GM21526 (cell line): Measurements from ENCODE around the gene BAIAP2.
"Not testable (repeated sequence)": the region's sequence is repeated elsewhere in the genome, so short reads cannot be mapped to it uniquely, and the experiment has no call there.

Source experiments
- ATAC-seq: cut with Tn5 transposase; IDR thresholded peaks from one replicate; pipeline ENCODE4 v1.9.1; 2021; ENCODE audit warnings: moderate library complexity; ENCODE audit not compliant: unreplicated experiment, low FRiP score

BAIAP2 gene

GRCh38 chr17:81151278-81151677 lies 116.3 kb downstream of the BAIAP2 start:
- ATAC-seq = no peak

DNA sequence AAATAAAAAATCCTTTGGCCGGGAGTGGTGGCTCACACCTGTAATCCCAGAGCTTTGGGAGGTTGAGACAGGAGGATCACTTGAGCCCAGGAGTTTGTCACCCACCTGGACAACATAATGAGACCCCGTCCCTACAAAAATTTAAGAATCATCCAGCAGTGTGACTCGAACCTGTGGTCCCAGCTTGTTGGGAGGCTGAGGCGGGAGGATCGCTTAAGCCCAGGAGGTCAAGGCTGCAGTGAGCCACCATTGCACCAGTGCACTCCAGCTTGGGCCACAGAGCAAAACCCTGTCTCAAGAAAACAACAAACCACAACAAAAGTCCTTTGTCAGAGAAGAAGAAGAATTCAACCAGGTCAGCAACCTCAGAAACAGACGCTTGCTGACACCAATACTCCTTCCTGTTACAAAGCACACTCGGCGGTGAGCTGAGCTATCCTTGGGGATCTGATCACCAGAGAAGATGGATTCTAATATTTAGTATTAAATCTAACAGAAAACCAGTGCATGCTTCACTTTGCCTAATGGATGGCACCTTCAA lies 117.4 kb downstream of the BAIAP2 start:
- ATAC-seq = no peak

DNA sequence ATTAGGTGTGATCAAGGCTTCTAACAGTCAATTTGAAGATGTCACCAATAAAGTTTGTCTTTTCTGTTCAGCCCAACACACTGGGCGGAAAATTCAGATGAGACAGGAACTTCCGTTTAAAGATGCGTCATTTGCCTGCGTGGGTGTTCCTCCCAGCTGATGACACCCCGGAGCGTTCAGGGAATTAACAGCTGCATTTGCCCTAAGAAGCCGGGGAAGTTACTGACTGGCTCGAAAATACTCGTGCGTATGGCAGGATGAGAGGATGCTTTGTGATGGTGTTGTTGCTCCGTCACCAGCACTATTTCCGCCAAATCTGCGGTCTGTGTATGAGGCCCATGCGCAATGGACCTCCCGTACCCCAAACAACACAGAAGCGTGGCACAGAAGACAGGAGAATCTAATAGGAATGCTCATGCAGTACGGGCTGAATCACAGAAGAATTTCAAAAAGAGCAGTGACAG lies 118.4 kb downstream of the BAIAP2 start:
- ATAC-seq = no peak

GRCh38 chr17:81154016-81154415 lies 119.1 kb downstream of the BAIAP2 start:
- ATAC-seq = not testable (repeated sequence)

GRCh38 chr17:81154961-81155360 lies 120.0 kb downstream of the BAIAP2 start:
- ATAC-seq = no peak

DNA sequence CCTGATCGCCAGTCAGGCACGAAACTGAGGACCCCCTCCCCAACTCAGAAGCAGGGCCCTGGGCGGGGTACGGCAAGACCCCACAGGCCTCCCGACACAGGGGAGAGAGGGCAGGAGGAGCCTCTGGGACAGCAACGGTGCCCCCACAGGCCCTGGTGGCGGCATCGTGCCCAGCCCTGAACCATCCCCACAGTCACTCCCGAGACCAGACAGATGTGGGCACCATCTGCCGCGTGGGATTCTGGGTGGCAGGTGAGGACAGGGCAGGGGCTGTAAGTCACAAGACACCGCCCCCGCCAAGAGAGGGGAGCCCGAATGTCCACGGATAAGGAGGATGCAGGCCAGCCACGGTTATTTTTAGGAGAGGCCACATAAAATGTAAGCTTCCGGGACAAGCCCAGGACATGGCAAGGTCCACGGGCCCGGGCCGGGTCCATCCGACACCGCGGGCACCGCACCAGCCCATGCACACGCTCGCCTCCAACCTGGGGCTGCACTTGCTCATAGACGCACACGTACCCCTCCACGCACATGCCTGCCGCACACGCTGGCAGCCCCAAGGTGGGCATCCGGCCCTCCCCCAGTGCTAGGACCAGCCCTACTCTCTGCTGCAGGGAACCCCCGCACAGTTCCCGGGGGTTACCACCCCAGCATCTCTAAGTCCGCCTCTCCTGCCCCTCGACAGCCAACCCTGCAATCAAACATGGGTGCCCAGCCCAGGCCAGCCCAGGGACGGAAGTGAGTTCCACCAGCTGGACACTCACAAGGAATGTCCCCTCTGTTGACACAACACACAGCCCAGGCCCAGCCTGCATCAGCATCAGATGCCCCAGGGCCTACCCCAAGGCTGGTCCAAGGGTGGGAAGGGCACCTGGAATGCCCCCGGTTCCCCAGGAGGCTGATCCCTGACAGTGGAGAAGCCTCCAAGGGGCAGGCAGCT lies 122.2 kb downstream of the BAIAP2 start:
- ATAC-seq = no peak

GRCh38 chr17:81157848-81158687 lies 123.1 kb downstream of the BAIAP2 start:
- no peak for ATAC-seq

DNA sequence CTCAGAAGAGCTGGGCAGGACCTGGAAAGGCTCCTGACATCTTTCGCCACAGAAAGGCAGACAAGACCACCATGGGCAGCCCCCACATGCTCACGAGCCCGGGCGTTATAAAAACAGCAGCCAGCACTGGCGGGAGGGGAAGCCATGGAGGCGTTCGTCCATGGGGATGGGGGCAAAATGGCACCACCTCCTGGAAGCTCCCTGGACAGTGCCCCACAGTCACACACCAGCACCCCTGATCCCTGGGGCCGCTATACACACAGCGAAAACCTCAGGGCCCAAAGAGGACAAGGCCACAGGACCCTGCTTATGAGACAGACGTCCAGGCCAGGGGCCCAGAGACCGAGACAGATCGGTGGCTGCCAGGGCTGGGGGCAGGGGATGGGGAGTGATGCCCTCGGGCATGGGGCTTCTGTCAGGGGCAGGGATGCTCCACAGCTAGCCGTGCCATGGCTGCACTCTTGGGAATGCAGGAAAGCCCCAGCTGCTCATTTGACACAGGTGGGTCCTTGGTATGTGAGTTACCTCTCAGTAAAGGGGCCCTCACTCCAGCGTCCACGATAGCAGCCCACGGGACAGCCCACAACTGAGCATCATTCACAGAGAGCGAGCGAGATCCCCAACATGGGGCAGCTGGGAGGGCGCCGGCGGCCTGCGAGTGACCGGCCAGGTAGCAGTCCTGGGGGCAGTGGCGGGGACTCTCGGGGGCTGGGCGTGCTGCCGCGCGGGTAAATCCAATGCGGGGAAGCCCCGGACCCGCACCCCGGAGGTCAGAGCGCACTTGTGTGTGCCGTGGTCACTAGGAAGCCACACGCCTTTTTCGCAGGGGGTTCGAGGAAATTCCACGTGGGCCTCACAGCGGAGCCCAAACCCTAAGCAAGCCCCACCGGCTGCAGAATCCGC lies 124.0 kb downstream of the BAIAP2 start:
- no peak for ATAC-seq

DNA sequence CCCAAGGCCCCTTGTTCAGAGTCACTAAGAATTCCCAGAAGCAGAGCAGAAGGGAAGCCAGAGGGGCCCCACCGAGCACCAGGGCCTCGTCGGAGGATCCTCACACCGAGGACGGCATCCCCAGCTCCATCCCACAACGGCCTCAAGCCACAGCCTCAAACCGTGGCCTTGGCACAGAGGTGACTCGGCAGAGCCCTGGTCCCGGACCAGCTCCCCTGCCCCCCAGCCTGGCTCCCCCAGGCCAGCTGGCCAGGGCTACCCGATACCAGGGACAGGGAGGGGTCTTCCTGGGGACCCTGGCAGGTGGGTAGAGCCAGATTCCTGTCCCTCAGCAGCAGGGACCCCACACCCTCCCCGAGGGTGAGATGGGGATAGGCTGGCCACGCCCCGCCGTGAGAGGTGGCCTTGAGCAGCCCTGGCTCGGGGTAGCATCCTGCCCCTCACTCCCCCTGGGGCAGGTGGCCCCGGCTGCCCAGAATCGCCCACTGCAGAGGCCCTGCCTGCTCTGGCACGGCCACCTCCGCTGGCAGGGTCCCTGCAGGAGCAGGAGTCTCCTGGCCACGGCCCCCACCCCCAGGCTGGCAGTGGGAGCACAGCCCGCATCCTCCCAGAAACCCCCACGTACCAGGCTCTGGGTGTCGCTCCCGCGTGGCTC lies 124.8 kb downstream of the BAIAP2 start:
- ATAC-seq = no peak

DNA sequence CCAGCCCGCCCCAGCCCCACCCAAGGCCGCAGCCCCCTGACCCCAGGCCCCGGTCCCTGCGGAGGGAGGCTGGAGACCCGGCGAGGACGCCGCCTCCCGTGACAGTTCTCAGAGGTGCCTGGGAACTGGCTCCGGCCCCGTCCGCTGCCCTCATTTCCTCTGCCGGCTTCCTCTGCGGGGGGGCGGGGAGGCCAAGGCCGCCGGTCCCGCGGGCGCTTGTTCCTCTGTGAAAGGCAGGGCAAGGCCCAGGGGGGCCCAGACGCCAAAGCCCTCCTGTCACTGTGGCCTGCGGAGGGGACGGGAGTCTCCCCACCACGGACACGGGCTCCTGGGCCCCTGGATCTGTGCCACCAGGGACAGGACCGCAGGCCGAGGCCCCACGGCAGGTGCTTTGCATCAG lies 125.4 kb downstream of the BAIAP2 start:
- no peak for ATAC-seq

- no peak for ATAC-seq
These were observed 125.9 kb downstream of the BAIAP2 start for GRCh38 chr17:81160747-81161453.

GRCh38 chr17:81161536-81161935 lies 126.6 kb downstream of the BAIAP2 start:
- ATAC-seq = no peak

GRCh38 chr17:81161972-81162371 lies 127.0 kb downstream of the BAIAP2 start:
- ATAC-seq = no peak

DNA sequence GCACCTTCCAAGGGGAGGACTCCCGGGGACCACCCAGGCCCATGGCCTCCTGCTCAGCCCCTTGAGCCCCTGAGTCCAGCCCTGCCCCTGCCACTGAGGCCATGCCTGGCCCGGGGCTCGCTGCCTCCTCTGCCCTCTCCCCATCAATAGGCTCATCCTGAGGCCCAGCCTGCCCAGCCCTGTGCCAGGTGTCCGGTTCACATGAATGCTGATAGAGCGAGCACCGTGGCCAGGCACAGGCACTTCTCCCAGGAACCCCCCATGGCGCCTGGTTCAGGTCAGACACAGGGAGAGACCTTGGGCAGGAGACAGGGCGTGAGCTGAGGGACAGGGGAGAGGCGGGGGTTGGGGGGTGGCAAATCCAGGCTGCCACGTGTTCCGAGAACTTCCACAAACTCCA lies 127.5 kb downstream of the BAIAP2 start:
- ATAC-seq = no peak

DNA sequence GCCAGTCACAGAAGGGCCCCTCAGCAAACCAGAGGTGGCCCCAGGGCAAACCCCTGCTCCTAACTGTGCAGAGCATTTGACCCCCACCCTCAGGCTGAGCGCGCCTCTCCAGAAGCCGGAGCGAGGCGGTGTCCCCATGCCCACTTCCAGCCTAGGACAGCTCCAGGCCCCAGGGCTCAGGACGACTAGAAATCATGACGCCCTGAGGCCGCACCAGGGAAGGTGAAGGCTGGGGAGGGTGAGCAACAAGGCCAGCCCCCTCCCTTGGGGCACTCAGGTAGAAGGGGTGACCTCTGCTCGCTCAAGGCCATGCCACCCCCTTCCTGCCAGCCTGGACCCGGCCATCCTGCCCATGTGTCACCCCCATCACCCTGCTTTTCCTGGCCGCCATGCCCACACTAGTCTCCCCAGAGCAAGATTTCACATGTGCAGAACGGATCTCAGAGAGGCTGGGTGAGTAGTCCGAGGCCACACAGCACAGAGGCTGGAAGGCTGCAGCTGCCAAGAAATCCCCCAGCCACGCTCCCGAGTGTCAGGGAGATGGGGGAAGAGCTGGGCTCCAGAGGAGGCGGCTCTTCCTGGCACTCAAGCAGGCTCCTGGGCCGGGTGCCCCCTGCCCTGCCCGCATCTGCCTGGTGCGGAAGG lies 128.2 kb downstream of the BAIAP2 start:
- ATAC-seq = no peak

DNA sequence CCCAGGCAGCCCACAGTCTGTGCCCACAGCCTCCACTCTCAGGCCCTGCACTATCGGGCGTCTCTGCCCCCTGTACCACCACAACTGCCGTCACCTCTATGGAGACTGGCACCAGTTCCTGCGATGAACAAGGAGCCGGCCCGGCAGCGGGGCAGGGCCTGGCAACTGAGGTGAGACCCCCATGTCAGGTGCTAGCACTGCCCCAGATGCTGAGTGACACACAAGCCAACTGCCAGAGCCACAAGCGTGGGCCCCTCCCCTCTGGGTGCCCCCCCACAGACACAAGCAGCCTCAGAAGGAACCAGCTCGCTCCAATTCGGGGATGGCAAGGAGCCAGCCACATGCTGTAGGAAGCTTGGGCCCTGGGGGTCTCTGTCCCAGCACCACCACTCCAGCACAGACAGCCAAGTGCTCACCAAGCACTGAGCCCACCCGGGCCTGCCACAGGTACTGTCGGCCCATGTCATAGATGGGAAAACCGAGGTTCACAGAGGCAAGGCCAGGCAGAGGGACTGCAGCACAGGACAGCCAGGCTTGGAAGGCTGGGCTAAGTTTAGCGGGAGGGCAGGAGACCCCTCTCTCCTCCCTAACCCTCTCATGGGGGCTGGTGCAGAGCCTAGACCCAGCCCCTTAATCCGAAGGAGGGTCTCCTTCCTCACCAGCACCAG lies 128.9 kb downstream of the BAIAP2 start:
- no peak for ATAC-seq

DNA sequence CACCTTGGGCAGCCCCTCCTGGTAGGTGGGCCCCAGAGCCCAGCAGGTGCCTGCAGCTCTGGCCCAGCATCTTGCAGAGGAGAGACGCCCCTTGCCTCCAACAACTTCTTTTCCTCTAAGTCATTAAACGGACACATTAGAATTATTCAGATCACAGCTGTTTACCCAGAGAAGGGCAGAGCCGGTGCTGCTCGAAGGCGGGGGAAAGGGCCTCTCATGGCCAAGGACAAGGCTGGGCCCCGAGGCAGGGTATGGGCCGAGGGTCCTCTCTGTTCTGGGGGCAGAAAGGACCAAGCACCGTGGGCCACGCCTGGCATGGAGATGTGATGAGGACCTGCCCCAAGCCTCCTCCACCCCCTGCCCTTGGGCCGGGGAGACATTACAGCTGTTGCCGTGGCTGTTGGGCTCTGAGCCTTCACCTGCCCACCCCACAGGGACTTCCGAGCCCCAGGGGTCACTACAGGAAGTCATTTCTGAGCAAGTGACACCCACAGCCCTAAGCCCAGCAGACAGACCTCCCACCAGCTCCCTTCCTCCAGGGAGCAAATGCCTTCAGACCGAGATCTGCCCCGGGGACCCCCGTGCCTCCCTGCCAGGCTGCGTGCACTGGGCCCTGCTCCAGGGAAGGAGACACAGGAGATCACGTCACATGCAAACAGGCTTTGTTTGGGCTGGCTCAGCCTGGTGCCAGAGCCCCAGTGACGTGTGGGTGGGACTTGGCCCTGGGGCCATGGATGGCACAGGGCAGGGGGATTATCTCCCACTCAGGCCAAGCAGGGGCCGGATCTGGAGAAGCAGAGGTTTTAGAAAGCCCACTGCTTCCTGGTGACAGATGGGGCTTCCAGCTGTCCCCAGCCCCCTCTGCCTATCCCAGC lies 129.7 kb downstream of the BAIAP2 start:
- ATAC-seq = no peak
